Kidney epithelial cell (primary cell): ENCODE measurements around the gene ARHGAP6. TPM values are rescaled to one million over a fixed set of nuclear protein-coding genes. Genes with fewer than 3 reads are reported as not detected.
"Not testable (repeated sequence)": the region's sequence is repeated elsewhere in the genome, so short reads cannot be mapped to it uniquely, and the experiment has no call there.

Source experiments
- DNase-seq: peaks from one replicate; pipeline ENCODE4 v3.0.0-alpha.2; 2010; ENCODE audit warnings: low read depth
- H3K27me3 ChIP-seq: 2 replicates; pipeline ENCODE4 v1.6.0; 2011; ENCODE audit warnings: low read length; ENCODE audit not compliant: control insufficient read depth, insufficient read depth
- H3K36me3 ChIP-seq: 2 replicates; pipeline ENCODE4 v1.5.1; 2011; ENCODE audit warnings: low read length; ENCODE audit not compliant: control insufficient read depth, insufficient read depth
- H3K4me3 ChIP-seq: 2 replicates; pipeline ENCODE4 v1.5.1; 2011; ENCODE audit warnings: low read depth, mild to moderate bottlenecking, control low read depth, low read length
- total RNA-seq: library from RNA; depleted of rRNA; stranded (reverse); fragments of >200 nt; gene quantifications from 2 replicates; pipeline ENCODE4 v1.2.3, GENCODE V29; 2015
- TF ChIP-seq, protein P1 (sequence below): IDR thresholded peaks from 2 replicates; pipeline ENCODE4 v1.5.1; 2011; ENCODE audit warnings: mild to moderate bottlenecking, moderate library complexity, low read length, control low read depth, inconsistent platforms; ENCODE audit not compliant: insufficient read depth, poor library complexity, severe bottlenecking

Gene ARHGAP6
- total RNA-seq, 1 donor from 2014 or later, result 1.7 TPM

DNA sequence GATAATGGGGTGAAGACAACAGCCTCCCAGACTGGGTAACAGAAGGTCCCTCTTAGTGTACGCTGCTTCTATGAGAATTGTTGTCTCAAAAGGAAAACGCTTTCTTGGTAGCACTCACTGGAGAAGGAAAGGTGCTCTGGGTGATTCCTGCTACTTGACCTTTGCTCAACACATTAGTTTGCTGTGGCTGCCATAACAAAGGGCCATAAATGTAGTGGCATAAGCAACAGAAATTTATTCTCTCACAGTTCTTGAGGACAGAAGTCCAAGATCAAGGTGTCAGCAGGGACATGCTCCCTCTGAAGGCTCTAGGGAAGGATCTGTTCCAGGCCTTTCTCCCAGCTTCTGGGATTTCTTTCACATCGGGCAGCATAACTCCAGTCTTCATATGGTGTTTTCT, 535.6 kb downstream of the ARHGAP6 start:
- Histone ChIP-seq H3K27me3 (no peaks in the 10 kb centered on the region), H3K36me3 (no peaks in the 10 kb centered on the region), H3K4me3 (no peak overlapping the region)
- no peak for DNase-seq
- TF ChIP-seq, protein P1, sequence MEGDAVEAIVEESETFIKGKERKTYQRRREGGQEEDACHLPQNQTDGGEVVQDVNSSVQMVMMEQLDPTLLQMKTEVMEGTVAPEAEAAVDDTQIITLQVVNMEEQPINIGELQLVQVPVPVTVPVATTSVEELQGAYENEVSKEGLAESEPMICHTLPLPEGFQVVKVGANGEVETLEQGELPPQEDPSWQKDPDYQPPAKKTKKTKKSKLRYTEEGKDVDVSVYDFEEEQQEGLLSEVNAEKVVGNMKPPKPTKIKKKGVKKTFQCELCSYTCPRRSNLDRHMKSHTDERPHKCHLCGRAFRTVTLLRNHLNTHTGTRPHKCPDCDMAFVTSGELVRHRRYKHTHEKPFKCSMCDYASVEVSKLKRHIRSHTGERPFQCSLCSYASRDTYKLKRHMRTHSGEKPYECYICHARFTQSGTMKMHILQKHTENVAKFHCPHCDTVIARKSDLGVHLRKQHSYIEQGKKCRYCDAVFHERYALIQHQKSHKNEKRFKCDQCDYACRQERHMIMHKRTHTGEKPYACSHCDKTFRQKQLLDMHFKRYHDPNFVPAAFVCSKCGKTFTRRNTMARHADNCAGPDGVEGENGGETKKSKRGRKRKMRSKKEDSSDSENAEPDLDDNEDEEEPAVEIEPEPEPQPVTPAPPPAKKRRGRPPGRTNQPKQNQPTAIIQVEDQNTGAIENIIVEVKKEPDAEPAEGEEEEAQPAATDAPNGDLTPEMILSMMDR, result no peak

DNA sequence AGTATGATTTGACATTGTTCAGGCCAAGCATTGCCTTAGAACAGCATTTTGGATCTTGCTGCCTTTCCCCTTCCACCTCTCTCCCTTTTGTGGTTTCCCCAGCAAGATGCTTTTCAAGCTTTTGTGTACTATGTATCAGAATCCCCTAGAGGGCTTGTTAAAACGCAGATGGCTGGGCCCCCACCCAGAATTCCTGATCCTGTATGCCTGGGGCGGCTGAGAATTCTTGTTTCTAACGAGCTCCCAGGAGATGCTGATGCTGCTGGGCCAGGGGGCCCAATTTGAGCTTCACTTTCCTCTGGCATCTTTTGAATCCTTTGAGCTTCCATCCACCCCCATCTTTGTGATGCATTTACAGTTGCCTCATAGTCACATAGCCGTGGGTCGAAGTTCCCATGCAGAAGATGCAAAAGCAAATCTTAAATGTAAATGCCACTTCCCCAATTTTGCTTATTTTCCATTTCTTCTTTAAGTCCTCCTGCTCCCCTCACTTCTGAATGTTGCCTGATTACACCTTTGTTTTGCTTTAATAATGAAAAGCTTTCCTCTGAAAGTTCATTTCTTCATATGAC, 536.1 kb downstream of the ARHGAP6 start:
- TF ChIP-seq, protein P1, result no peak
- no peak overlapping the region for H3K4me3 ChIP-seq
- no peaks in the 10 kb centered on the region for H3K36me3 ChIP-seq
- no peak for DNase-seq
- no peaks in the 10 kb centered on the region for H3K27me3 ChIP-seq

DNA sequence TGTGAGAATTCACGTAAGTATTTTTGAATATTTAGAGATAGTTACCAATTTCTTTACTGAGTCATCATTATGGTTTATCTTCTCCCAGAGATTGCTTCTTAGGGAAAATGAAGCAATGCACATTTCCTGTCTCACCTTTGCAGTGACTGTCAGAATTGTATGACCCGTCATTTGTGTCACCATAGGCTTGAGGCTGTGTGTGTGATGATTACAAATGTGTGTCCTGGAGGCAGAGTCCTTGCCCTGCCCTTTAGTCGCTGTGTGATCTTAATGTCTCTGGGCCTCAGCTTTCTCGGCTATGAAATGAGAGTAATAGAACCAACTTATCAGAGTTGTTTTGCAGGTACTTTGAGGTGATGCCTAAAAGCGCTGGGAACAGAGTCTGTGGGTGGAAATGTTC, 540.7 kb downstream of the ARHGAP6 start:
- peaks cover 2% of the 10 kb centered on the region for H3K36me3 ChIP-seq
- TF ChIP-seq, protein P1, result no peak
- no peak for DNase-seq
- H3K27me3 ChIP-seq, result no peaks in the 10 kb centered on the region
- no peak overlapping the region for H3K4me3 ChIP-seq

DNA sequence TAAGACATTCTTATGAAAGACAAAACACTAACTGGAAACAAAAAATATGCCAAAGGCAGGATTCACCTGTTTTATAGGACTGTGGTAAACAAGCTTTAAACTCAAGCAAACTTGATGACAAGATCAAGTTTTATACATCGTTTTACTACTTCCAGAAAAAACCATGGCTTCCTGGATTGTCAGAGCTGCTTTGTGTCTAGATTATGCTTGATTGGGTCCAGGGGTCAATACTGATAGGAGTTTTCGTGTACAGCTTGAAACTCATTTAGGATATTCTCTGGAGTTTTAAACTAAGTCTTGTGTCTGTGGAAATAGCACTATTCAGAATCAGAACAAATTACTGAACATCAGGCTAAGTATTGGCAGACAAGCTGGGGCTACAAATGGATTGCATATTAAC, 541.6 kb downstream of the ARHGAP6 start:
- no peak for DNase-seq
- Histone ChIP-seq H3K27me3 (no peaks in the 10 kb centered on the region), H3K36me3 (peaks cover 2% of the 10 kb centered on the region), H3K4me3 (no peak overlapping the region)
- TF ChIP-seq, protein P1, result no peak

DNA sequence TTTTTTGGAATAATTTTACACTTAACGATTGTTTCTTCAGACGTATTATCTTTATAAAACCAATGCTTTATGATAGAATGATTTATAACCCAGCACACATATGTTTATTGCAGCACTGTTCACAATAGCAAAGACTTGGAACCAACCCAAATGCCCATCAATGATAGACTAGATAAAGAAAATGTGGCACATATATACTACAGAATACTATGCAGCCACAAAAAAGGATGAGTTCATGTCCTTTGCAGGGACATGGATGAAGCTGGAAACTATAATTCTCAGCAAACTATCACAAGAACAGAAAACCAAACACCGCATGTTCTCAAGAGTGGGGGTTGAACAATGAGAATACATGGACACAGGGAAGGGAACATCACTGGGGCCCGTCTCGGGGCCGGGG, 542.6 kb downstream of the ARHGAP6 start:
- H3K36me3 ChIP-seq, DNase-seq, H3K27me3 ChIP-seq, H3K4me3 ChIP-seq: not testable (repeated sequence)

DNA sequence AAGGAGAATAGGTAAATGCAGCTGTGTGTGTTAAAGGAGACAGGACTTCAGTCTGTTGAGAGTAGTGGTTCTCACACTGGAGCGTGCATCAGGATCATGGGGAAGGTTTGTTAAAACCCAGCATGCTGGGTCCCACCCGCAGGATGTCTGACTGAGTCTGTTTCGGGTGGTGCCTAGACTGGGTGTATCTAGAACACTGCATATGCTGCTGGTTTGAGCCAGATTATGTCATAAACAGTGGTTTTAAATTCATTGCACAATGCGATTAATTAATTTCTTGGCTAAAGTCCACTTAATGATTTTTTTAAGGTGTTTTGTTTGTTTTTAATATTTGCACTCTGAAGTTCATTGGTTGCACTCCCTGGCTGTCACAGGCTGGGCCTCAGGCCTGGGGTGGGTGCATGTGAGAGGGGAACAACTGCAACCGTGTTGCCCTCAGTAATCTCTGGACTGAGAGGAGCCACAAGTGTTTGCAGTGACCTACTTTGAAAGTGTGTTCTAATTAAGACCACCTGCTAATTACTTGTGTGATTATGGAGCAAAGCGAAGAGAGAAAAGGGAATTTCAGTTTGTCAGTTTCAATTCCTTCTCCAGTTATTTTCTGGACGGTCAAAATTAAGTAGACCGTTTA, 546.3 kb downstream of the ARHGAP6 start:
- H3K4me3 ChIP-seq, result no peak overlapping the region
- peaks cover 2% of the 10 kb centered on the region for H3K36me3 ChIP-seq
- TF ChIP-seq, protein P1, result no peak
- no peaks in the 10 kb centered on the region for H3K27me3 ChIP-seq
- no peak for DNase-seq
